Kidney (tissue), 14 donors: ENCODE data around the gene NYNRIN. TPM values are rescaled to one million over a fixed set of nuclear protein-coding genes. Genes with fewer than 3 reads are reported as not detected.
A peak's percentile ranks its signal among the peaks of the same experiment; 100 is the strongest.

Source experiments
- DNase-seq, 5 donors: peaks; one replicate each; pipeline ENCODE4 v3.0.0-alpha.2; 2013 to 2020
- FAIRE-seq: peaks from 2 replicates; lab custom pipeline; 2012; peaks lifted over from hg19 to GRCh38; lab: Jason Lieb, UNC
- H3K27ac ChIP-seq, 2 donors: one replicate each; pipeline ENCODE4 v1.7.0; 2013; ENCODE audit warnings: low read depth in 2 of 2, low read length in 2 of 2, inconsistent platforms in 1 of 2
- H3K27me3 ChIP-seq: one replicate; pipeline ENCODE4 v1.7.1; 2013; ENCODE audit warnings: low read length, inconsistent platforms; ENCODE audit not compliant: control insufficient read depth, insufficient read depth
- H3K36me3 ChIP-seq, 3 donors: one replicate each; pipeline versions ENCODE4 v1.7.0 to v1.7.1; 2013; ENCODE audit warnings: low read length in 3 of 3, control low read depth in 1 of 3, inconsistent platforms in 1 of 3; ENCODE audit not compliant: insufficient read depth in 3 of 3, control insufficient read depth in 2 of 3
- H3K4me1 ChIP-seq, 3 donors: one replicate each; pipeline versions ENCODE4 v1.7.0 to v1.7.1; 2013; ENCODE audit warnings: low read length in 3 of 3, inconsistent platforms in 1 of 3, low read depth in 1 of 3; ENCODE audit not compliant: control insufficient read depth in 2 of 3, insufficient read depth in 2 of 3
- H3K4me3 ChIP-seq, 3 donors: one replicate each; pipeline versions ENCODE4 v1.7.0 to v1.8.1; 2013; ENCODE audit warnings: low read length in 3 of 3, control low read depth in 1 of 3, inconsistent platforms in 1 of 3
- H3K9ac ChIP-seq, 3 donors: one replicate each; pipeline versions ENCODE4 v1.7.0 to v1.7.1; 2013; ENCODE audit warnings: low read length in 3 of 3, control low read depth in 1 of 3, inconsistent platforms in 1 of 3
- H3K9me3 ChIP-seq, 3 donors: one replicate each; pipeline versions ENCODE4 v1.7.0 to v1.7.1; 2013; ENCODE audit warnings: low read length in 3 of 3, control low read depth in 1 of 3, inconsistent platforms in 1 of 3; ENCODE audit not compliant: control insufficient read depth in 2 of 3, insufficient read depth in 1 of 3
- CTCF ChIP-seq: IDR thresholded peaks from 3 replicates; pipeline ENCODE4 v1.5.1; 2012; ENCODE audit warnings: mild to moderate bottlenecking, moderate library complexity, borderline replicate concordance; ENCODE audit not compliant: insufficient read depth; ENCODE audit errors: extremely low read depth
- intact Hi-C: fragments of 100-400 bp; cut with DNase I; formaldehyde crosslinking; loops from one replicate; pipeline ENCODE4 v1.11.1; 2022
- polyA plus RNA-seq: library from polyadenylated mRNA; stranded (reverse); fragments of 350-450 nt; fragmentation: Illumina TruSeq; extraction: RNeasy Lipid Tissue Mini Kit (QIAGEN cat#74804); gene quantifications from one replicate; pipeline ENCODE4 v1.2.3, GENCODE V29; 2014; ENCODE audit warnings: low read depth, low replicate concordance; ENCODE audit not compliant: insufficient read depth
- total RNA-seq: library from RNA; stranded (reverse); fragmentation: NEBNext Ultra II Directional; extraction: Animal tissue kit (Norgen Biotek cat#: 25700); gene quantifications from one replicate; pipeline ENCODE4 v1.2.1, GENCODE V29; 2021
- donor health status: control.
- donor health status: control.
- donor health status: control.
- donor health status: control.
- donor health status: control.
- donor health status: DM: yes; HTN: yes; CAD: no.
- donor health status: Normal renal cell carcinoma (clear cell type).

The NYNRIN gene
- total and polyA plus RNA-seq, 2 donors from 2014 or later: 4.4 to 12.1 TPM

DNA sequence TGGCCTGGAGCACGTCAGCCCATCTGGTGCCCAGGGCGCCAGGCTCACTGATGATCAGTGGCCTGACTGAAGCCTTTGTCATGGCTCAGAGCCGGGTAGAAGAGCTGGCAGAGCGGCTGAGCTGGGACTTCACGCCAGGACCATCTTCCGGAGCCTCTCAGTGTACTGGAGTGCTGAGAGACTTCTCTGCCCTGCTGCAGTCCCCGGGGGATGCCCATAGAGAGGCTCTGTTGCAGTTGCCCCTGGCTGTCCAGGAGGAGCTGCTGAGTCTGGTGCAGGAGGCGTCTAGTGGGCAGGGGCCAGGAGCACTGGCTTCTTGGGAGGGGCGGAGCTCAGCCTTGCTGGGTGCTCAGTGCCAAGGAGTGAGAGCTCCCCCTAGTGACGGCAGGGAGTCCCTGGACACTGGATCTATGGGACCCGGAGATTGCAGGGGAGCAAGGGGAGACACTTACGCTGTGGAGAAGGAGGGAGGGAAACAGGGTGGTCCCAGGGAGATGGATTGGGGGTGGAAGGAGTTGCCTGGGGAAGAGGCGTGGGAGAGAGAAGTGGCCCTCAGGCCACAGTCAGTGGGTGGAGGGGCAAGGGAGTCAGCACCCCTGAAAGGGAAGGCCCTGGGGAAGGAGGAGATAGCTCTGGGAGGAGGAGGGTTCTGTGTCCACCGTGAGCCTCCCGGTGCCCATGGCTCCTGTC lies 32.9 kb downstream of the NYNRIN start:
- H3K27ac ChIP-seq: peak overlapping the region in 1 of 2 donors; percentile 96
- H3K9ac ChIP-seq: peak overlapping the region in 1 of 3 donors; percentile 98
- peaks cover 0 to 27% (median 15%) of the 10 kb centered on the region in 3 donors for H3K4me1 ChIP-seq
- no peaks in the 10 kb centered on the region for H3K27me3 ChIP-seq
- intact Hi-C loops: no loop called here
- DNase-seq (peak; percentile 88 to 95 (median 92)), FAIRE-seq (no peak)
- H3K9me3 ChIP-seq: no peaks in the 10 kb centered on the region
- peaks cover 3 to 17% (median 16%) of the 10 kb centered on the region in 3 donors for H3K36me3 ChIP-seq
- peak; percentile 90 for TF ChIP-seq CTCF
- peak overlapping the region in 1 of 3 donors; percentile 98 for H3K4me3 ChIP-seq

- H3K27ac ChIP-seq: no peak overlapping the region
- no peak overlapping the region for H3K4me3 ChIP-seq
- no peak overlapping the region for H3K9ac ChIP-seq
- H3K9me3 ChIP-seq: no peaks in the 10 kb centered on the region
- H3K36me3 ChIP-seq: peaks cover 5 to 21% (median 18%) of the 10 kb centered on the region in 3 donors
- H3K27me3 ChIP-seq: no peaks in the 10 kb centered on the region
- FAIRE-seq (no peak), DNase-seq (peak in 1 of 5 donors; percentile 62)
- TF ChIP-seq CTCF: no peak
- intact Hi-C loops: no loop called here
- H3K4me1 ChIP-seq: peaks cover 0 to 25% (median 13%) of the 10 kb centered on the region in 3 donors
These were observed 33.7 kb downstream of the NYNRIN start for GRCh38 chr14:24432259-24433131.

GRCh38 chr14:24434036-24434435 lies 35.2 kb downstream of the NYNRIN start:
- no peaks in the 10 kb centered on the region for H3K9me3 ChIP-seq
- peaks cover 0 to 27% (median 13%) of the 10 kb centered on the region in 3 donors for H3K4me1 ChIP-seq
- TF ChIP-seq CTCF: no peak
- FAIRE-seq (no peak), DNase-seq (no peak)
- intact Hi-C loops: no loop called here
- peaks cover 8 to 36% (median 32%) of the 10 kb centered on the region in 3 donors for H3K36me3 ChIP-seq
- H3K27ac ChIP-seq: no peak overlapping the region
- no peak overlapping the region for H3K4me3 ChIP-seq
- no peak overlapping the region for H3K9ac ChIP-seq
- no peaks in the 10 kb centered on the region for H3K27me3 ChIP-seq
